ENCODE measurements around the gene AURKA. TPM values are rescaled to one million over a fixed set of nuclear protein-coding genes. Genes with fewer than 3 reads are reported as not detected.

AURKA gene
- total and polyA plus RNA-seq, 9 of the 15 experiments (the other 6 are each of a cell fraction or from before 2014, with no cell fraction given): 72.7 to 162 (median 113) TPM

GRCh38 chr20:56411759-56412472, 19.9 kb upstream of the AURKA start, which contains the start of gene CASS4 (continued):
- TF ChIP-seq, protein P1, sequence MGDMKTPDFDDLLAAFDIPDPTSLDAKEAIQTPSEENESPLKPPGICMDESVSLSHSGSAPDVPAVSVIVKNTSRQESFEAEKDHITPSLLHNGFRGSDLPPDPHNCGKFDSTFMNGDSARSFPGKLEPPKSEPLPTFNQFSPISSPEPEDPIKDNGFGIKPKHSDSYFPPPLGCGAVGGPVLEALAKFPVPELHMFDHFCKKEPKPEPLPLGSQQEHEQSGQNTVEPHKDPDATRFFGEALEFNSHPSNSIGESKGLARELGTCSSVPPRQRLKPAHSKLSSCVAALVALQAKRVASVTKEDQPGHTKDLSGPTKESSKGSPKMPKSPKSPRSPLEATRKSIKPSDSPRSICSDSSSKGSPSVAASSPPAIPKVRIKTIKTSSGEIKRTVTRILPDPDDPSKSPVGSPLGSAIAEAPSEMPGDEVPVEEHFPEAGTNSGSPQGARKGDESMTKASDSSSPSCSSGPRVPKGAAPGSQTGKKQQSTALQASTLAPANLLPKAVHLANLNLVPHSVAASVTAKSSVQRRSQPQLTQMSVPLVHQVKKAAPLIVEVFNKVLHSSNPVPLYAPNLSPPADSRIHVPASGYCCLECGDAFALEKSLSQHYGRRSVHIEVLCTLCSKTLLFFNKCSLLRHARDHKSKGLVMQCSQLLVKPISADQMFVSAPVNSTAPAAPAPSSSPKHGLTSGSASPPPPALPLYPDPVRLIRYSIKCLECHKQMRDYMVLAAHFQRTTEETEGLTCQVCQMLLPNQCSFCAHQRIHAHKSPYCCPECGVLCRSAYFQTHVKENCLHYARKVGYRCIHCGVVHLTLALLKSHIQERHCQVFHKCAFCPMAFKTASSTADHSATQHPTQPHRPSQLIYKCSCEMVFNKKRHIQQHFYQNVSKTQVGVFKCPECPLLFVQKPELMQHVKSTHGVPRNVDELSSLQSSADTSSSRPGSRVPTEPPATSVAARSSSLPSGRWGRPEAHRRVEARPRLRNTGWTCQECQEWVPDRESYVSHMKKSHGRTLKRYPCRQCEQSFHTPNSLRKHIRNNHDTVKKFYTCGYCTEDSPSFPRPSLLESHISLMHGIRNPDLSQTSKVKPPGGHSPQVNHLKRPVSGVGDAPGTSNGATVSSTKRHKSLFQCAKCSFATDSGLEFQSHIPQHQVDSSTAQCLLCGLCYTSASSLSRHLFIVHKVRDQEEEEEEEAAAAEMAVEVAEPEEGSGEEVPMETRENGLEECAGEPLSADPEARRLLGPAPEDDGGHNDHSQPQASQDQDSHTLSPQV (IDR thresholded peaks at IDR 0.05): peak; percentile 67; the same call in 1 of the 2 replicates
- TF ChIP-seq KHSRP (IDR thresholded peaks at IDR 0.05) (peak; percentile 55; the same call in 1 of the 2 replicates), NONO (IDR thresholded peaks at IDR 0.05; ENCODE audit: low read depth in 2 of 2, low read length in 1 of 2) (peak in 1 of 2 experiments; percentile 55; a peak in 1 of 4 replicates), SOX6 (IDR thresholded peaks at IDR 0.05) (peak; percentile 96), CBX2 (IDR thresholded peaks at IDR 0.05; ENCODE audit: insufficient read depth, low read length, poor library complexity, severe bottlenecking) (no peak), ZNF699 (CRISPR knock-in tag; IDR thresholded peaks at IDR 0.05; ENCODE audit: insufficient replicate concordance) (no peak), KDM4B (IDR thresholded peaks at IDR 0.05; ENCODE audit: borderline replicate concordance in 2 of 2, low read depth in 1 of 2) (no peak), CHD4 (IDR thresholded peaks at IDR 0.05; ENCODE audit: insufficient read depth, insufficient replicate concordance, low read depth, low read length, poor library complexity, severe bottlenecking) (no peak), E2F6 (IDR thresholded peaks at IDR 0.05; ENCODE audit: borderline replicate concordance in 1 of 2, extremely low read depth in 1 of 2, insufficient read depth in 1 of 2, insufficient read length in 1 of 2, low read depth in 1 of 2, low read length in 1 of 2, poor library complexity in 1 of 2, severe bottlenecking in 1 of 2) (peak in 1 of 2 experiments; percentile 35), TSC22D4 (tag; IDR thresholded peaks at IDR 0.05) (no peak), DPF2 (IDR thresholded peaks at IDR 0.05) (peak; percentile 98), GATAD2A (IDR thresholded peaks at IDR 0.05) (no peak), ZBTB1 (CRISPR knock-in tag; IDR thresholded peaks at IDR 0.05; ENCODE audit: borderline replicate concordance, low read depth) (no peak), PTBP1 (IDR thresholded peaks at IDR 0.05; ENCODE audit: low read depth, low read length) (0 out of 2 replicates have a peak, but pooled peaks have one; percentile 45), RBM22 (IDR thresholded peaks at IDR 0.05; ENCODE audit: low read depth, low read length, poor library complexity, severe bottlenecking) (no peak), CBX3 (IDR thresholded peaks at IDR 0.05; ENCODE audit: borderline replicate concordance in 1 of 2, low read length in 2 of 2) (peak in 1 of 2 experiments; percentile 95; a peak in 2 of 3 replicates), TOE1 (IDR thresholded peaks at IDR 0.05; ENCODE audit: borderline replicate concordance) (peak; percentile 66), TOE1 (CRISPR knock-in tag; IDR thresholded peaks at IDR 0.05; ENCODE audit: borderline replicate concordance, low read depth) (no peak)
- TF ChIP-seq, protein P2, sequence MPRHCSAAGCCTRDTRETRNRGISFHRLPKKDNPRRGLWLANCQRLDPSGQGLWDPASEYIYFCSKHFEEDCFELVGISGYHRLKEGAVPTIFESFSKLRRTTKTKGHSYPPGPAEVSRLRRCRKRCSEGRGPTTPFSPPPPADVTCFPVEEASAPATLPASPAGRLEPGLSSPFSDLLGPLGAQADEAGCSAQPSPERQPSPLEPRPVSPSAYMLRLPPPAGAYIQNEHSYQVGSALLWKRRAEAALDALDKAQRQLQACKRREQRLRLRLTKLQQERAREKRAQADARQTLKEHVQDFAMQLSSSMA (CRISPR knock-in tag; IDR thresholded peaks at IDR 0.05): no peak

All from K562 (cell line).